ENCODE measurements around the gene IRF2.

DNA sequence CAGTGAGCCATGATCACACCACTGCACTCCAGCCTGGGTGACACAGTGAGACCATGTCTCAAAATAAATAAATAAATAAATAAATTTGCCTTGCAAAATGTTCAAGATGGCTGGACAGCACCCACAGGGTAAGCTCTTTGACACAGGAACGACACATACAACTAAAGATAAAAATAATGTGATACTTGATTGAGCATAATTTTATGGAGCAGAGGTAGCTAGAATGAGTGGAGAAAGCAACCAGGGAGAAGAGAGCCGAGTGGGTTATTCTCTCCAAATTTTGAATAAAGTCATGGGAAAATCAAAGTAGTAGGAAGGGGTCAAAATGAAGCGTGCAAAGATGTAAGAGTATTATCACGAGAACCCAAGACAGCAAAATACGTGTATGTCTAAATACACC lies 121.5 kb downstream of the IRF2 start:
- no peak for TF ChIP-seq CTCF (IDR thresholded peaks at IDR 0.05)
- no peak for TF ChIP-seq EZH2 (IDR thresholded peaks at IDR 0.05)

All from neural progenitor cell (in vitro differentiated cells).